Testis (tissue), 2 donors: Measurements from ENCODE around the gene RENBP.

Source experiments
- CTCF ChIP-seq, 3 experiments: fragments of 450-650 bp in 2 of 3; fragments of 200-600 bp in 1 of 3; sonication (generic) in 1 of 3; IDR thresholded peaks; one replicate each; pipeline ENCODE4 v1.5.1; 2016 to 2019; ENCODE audit warnings: antibody characterized with exemption in 3 of 3, mild to moderate bottlenecking in 2 of 3, moderate library complexity in 1 of 3
- POLR2A ChIP-seq: fragments of 450-650 bp; IDR thresholded peaks from one replicate; pipeline ENCODE4 v1.6.1; 2017; ENCODE audit warnings: antibody characterized with exemption, mild to moderate bottlenecking, moderate library complexity

- TF ChIP-seq CTCF (IDR thresholded peaks at IDR 0.05) (no peak), POLR2A (no peak)
These were observed 36.1 kb downstream of the RENBP start for GRCh38 chrX:153908219-153908860.
